SK-N-SH (cell line): ENCODE measurements around the gene SLC22A7. TPM values are rescaled to one million over a fixed set of nuclear protein-coding genes. Genes with fewer than 3 reads are reported as not detected.
A peak's percentile ranks its signal among the peaks of the same experiment; 100 is the strongest.

Experiments
- CTCF ChIA-PET: fragments of 300-600, 350-600 bp; formaldehyde crosslinking; extraction: SDS; loops from one replicate; lab custom pipeline; 2021; lab: Yijun Ruan, JAX
- POLR2A ChIA-PET: fragments of 350-600 bp; sonication (Branson Sonifier 250); formaldehyde crosslinking; extraction: SDS; loops from one replicate; lab custom pipeline; 2020; ENCODE audit warnings: antibody characterized with exemption, inconsistent platforms; lab: Yijun Ruan, JAX
- DNase-seq: peaks from one replicate; pipeline ENCODE4 v3.0.0; 2012
- H2AFZ ChIP-seq: fragments of 200-600 bp; sonication (generic); 2 replicates; pipeline ENCODE4 v1.8.1; 2016; ENCODE audit warnings: antibody characterized with exemption, mild to moderate bottlenecking, low read depth
- H3F3A ChIP-seq: fragments of 200-600 bp; sonication (generic); replicated peaks from 2 replicates; pipeline ENCODE3; 2016; ENCODE audit warnings: antibody characterized with exemption, mild to moderate bottlenecking; ENCODE audit not compliant: insufficient read depth
- H3K27ac ChIP-seq, 2 experiments: fragments of 200-500 bp in 1 of 2; fragments of 200-600 bp in 1 of 2; sonication (Bioruptor generic) in 1 of 2; sonication (generic), shearing (Covaris generic) in 1 of 2; 2 replicates each; pipeline versions ENCODE4 v1.5.1 to v1.6.1; 2014 to 2016; ENCODE audit warnings: low read depth in 2 of 2, inconsistent platforms in 1 of 2, low read length in 1 of 2, mild to moderate bottlenecking in 1 of 2, mixed read lengths in 1 of 2
- H3K27me3 ChIP-seq: fragments of 200-600 bp; sonication (generic), shearing (Covaris generic); 2 replicates; pipeline ENCODE4 v1.6.1; 2016; ENCODE audit warnings: mixed run types; ENCODE audit not compliant: insufficient read depth
- H3K36me3 ChIP-seq, 2 experiments: fragments of 200-500 bp in 1 of 2; fragments of 200-600 bp in 1 of 2; sonication (Bioruptor generic) in 1 of 2; sonication (generic) in 1 of 2; replicated peaks in 1 of 2; 2 replicates each; pipeline versions ENCODE3 to v1.5.1; 2014 to 2016; ENCODE audit warnings: low read length in 1 of 2, mild to moderate bottlenecking in 1 of 2; ENCODE audit not compliant: insufficient read depth in 2 of 2, control insufficient read depth in 1 of 2
- H3K4me1 ChIP-seq, 2 experiments: fragments of 200-500 bp in 1 of 2; fragments of 200-600 bp in 1 of 2; sonication (Bioruptor generic) in 1 of 2; sonication (generic), shearing (Covaris generic) in 1 of 2; 2 replicates each; pipeline versions ENCODE4 v1.5.1 to v1.6.1; 2014 to 2016; ENCODE audit warnings: low read depth in 1 of 2, low read length in 1 of 2, mixed run types in 1 of 2; ENCODE audit not compliant: insufficient read depth in 2 of 2, control insufficient read depth in 1 of 2
- H3K4me2 ChIP-seq: fragments of 200-600 bp; sonication (generic), shearing (Covaris generic); 2 replicates; pipeline ENCODE4 v1.6.1; 2017; ENCODE audit warnings: mixed run types
- H3K4me3 ChIP-seq, 2 experiments: fragments of 200-500 bp in 1 of 2; fragments of 200-600 bp in 1 of 2; sonication (Bioruptor generic) in 1 of 2; sonication (generic), shearing (Covaris generic) in 1 of 2; 2 replicates each; pipeline versions ENCODE4 v1.5.1 to v1.8.1; 2014 to 2016; ENCODE audit warnings: low read depth in 2 of 2, inconsistent platforms in 1 of 2, low read length in 1 of 2, mild to moderate bottlenecking in 1 of 2, mixed read lengths in 1 of 2, moderate library complexity in 1 of 2
- H3K79me2 ChIP-seq: fragments of 200-600 bp; sonication (generic); 2 replicates; pipeline ENCODE4 v1.8.1; 2017; ENCODE audit warnings: mild to moderate bottlenecking; ENCODE audit not compliant: insufficient read depth
- H3K9ac ChIP-seq: fragments of 200-600 bp; sonication (generic); 2 replicates; pipeline ENCODE4 v1.6.1; 2017; ENCODE audit warnings: mixed run types
- H3K9me2 ChIP-seq: fragments of 200-600 bp; sonication (generic); 2 replicates; pipeline ENCODE4 v1.6.1; 2017; ENCODE audit warnings: mixed run types
- H3K9me3 ChIP-seq: fragments of 200-600 bp; sonication (generic); 2 replicates; pipeline ENCODE4 v1.6.1; 2017; ENCODE audit warnings: mixed run types, mild to moderate bottlenecking, moderate library complexity
- H4K20me1 ChIP-seq: fragments of 200-600 bp; sonication (generic); 2 replicates; pipeline ENCODE4 v1.6.1; 2017; ENCODE audit warnings: mild to moderate bottlenecking, mixed run types; ENCODE audit not compliant: insufficient read depth
- CHD2 ChIP-seq: fragments of 150-350 bp; IDR thresholded peaks from 2 replicates; pipeline ENCODE4 v1.6.1; 2018; ENCODE audit warnings: low read length; ENCODE audit not compliant: partially characterized antibody
- CTCF ChIP-seq: fragments of 200-600 bp; sonication (generic); IDR thresholded peaks from 2 replicates; pipeline ENCODE4 v1.6.1; 2017; ENCODE audit warnings: antibody characterized with exemption, mild to moderate bottlenecking, moderate library complexity
- MAX ChIP-seq: IDR thresholded peaks from 2 replicates; pipeline ENCODE4 v1.4.0; 2012; ENCODE audit warnings: low read depth
- MEF2A ChIP-seq: IDR thresholded peaks from 2 replicates; pipeline ENCODE4 v1.4.0; 2012; ENCODE audit warnings: low read depth, borderline replicate concordance
- NFIC ChIP-seq: IDR thresholded peaks from 2 replicates; pipeline ENCODE4 v1.4.0; 2012; ENCODE audit warnings: borderline replicate concordance
- RFX5 ChIP-seq: IDR thresholded peaks from 2 replicates; pipeline ENCODE4 v1.6.1; 2012; ENCODE audit warnings: mild to moderate bottlenecking, improper control_type of control experiment, low read length
- RXRA ChIP-seq: IDR thresholded peaks from 2 replicates; pipeline ENCODE4 v1.4.0; 2012; ENCODE audit warnings: low read depth, mild to moderate bottlenecking, borderline replicate concordance
- TCF12 ChIP-seq: IDR thresholded peaks from 2 replicates; pipeline ENCODE4 v1.4.0; 2012
- USF1 ChIP-seq: IDR thresholded peaks from 2 replicates; pipeline ENCODE4 v1.4.0; 2012; ENCODE audit warnings: low read depth, borderline replicate concordance
- ZBTB33 ChIP-seq: IDR thresholded peaks from 2 replicates; pipeline ENCODE4 v1.4.0; 2012; ENCODE audit warnings: low read depth, borderline replicate concordance
- WGBS: methylation state at CpG from one replicate; pipeline ENCODE4 v1.1.6; 2017; ENCODE audit warnings: low lambda C conversion rate; 5-methylcytosine and 5-hydroxymethylcytosine counted together
- polyA plus RNA-seq, 3 experiments: library from polyadenylated mRNA; depleted of rRNA; stranded (reverse); fragments of >200 nt; gene quantifications; 2 replicates each; pipeline ENCODE4 v1.2.3, GENCODE V29; 2012

Gene SLC22A7
- polyA plus RNA-seq, 1 of the 3 experiments (the other 2 are of a cell fraction), result not detected

GRCh38 chr6:43277643-43278523 lies 20.2 kb upstream of the SLC22A7 start:
- Histone ChIP-seq H3F3A (no peaks in the 10 kb centered on the region), H3K4me1 (peaks cover 0 to 3% of the 10 kb centered on the region in 2 experiments; a peak in 1 of 4 replicates), H3K4me3 (no peak overlapping the region), H3K9me2 (no peaks in the 10 kb centered on the region), H3K36me3 (no peaks in the 10 kb centered on the region), H3K9me3 (no peaks in the 10 kb centered on the region), H2AFZ (peak overlapping the region; percentile 54; the same call in 1 of the 2 replicates), H4K20me1 (no peaks in the 10 kb centered on the region), H3K27ac (no peak overlapping the region), H3K4me2 (no peak overlapping the region), H3K9ac (peak overlapping the region; percentile 7; the same call in 1 of the 2 replicates), H3K79me2 (no peaks in the 10 kb centered on the region), H3K27me3 (no peaks in the 10 kb centered on the region)
- 90% methylated on average over 9 of the region's 13 CpGs for WGBS
- DNase-seq, result no peak
- TF ChIP-seq USF1 (no peak), MEF2A (no peak), CHD2 (no peak), RFX5 (no peak), NFIC (no peak), RXRA (no peak), TCF12 (no peak), MAX (no peak), ZBTB33 (no peak), CTCF (no peak)
- ChIA-PET CTCF (interaction anchor here (0.6 to 1.5 kb wide), 3 partner anchors 14 to 49 kb away, joined by 3 to 6 read pairs (median 3); partner anchors contain the start of gene DNPH1), POLR2A (interaction anchor here (0.5 kb wide), 1 partner anchor 66 kb away, joined by 3 read pairs; no protein-coding TSS in a partner anchor)
